ENCODE data around the gene SRPK2.

DNA sequence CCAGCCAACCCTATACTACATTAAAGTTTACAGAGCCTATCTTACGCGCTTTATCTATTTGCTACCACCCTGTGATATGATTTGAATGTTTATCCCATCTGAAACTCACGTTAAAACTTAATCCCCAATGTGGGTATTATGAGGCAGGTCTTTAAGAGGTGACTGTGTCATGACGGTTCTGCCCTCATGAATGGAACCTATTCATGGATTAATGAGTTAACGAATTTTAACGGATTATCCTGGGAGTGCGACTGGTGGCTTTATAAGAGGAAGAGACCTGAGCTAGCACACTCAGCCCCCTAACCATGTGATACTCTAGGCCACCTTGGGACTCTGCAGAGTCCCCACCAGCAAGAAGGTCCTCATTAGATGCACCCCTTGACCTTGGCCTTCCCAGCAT is 37.8 kb downstream of the SRPK2 start:
- no peak for TF ChIP-seq CTCF (IDR thresholded peaks at IDR 0.05)
- no peak for TF ChIP-seq POLR2A (IDR thresholded peaks at IDR 0.05)
